ENCODE data around the gene HECTD1. TPM values are rescaled to one million over a fixed set of nuclear protein-coding genes. Genes with fewer than 3 reads are reported as not detected.
A peak's percentile ranks its signal among the peaks of the same experiment; 100 is the strongest.

The HECTD1 gene
- total RNA-seq, 1 experiment from 2014 or later = 160 TPM

GRCh38 chr14:31139301-31139847 lies 68.2 kb downstream of the HECTD1 start:
- ATAC-seq = no peak
- H3K9me3 ChIP-seq (ENCODE audit: control insufficient read depth in 1 of 2, insufficient read depth in 1 of 2, low read depth in 1 of 2, low read length in 2 of 2) = no peaks in the 10 kb centered on the region
- no peak for DNase-seq (ENCODE audit: low read depth, low spot score)
- no peak overlapping the region for H3K4me2 ChIP-seq (ENCODE audit: low read length)
- H4K20me1 ChIP-seq (ENCODE audit: insufficient read depth) = no peaks in the 10 kb centered on the region
- ChIA-PET RAD21 (ENCODE audit: low non-redundant PET in 1 of 2, low total read pairs in 2 of 2, uncharacterized antibody in 2 of 2, unreplicated experiment in 2 of 2) (no interaction called here), POLR2A (no interaction called here), CTCF (no interaction called here)
- H3K27me3 ChIP-seq (ENCODE audit: insufficient read depth, low read length) = no peaks in the 10 kb centered on the region
- H2AFZ ChIP-seq (ENCODE audit: low read depth, low read length, poor library complexity, severe bottlenecking) = no peak overlapping the region
- no peak overlapping the region for H3K4me3 ChIP-seq (replicated peaks in 1 of 2; ENCODE audit: low read depth in 1 of 2, low read length in 2 of 2)
- no peak overlapping the region for H3K27ac ChIP-seq (ENCODE audit: low read depth, low read length)
- TF ChIP-seq POLR2A (IDR thresholded peaks at IDR 0.05; ENCODE audit: borderline replicate concordance, extremely low read depth, insufficient read depth, insufficient read length) = no peak
- TF ChIP-seq ZBTB33 (IDR thresholded peaks at IDR 0.05; ENCODE audit: extremely low read depth, insufficient replicate concordance, low read length) = no peak
- no peaks in the 10 kb centered on the region for H3K9me2 ChIP-seq (ENCODE audit: insufficient read depth)
- peaks cover 9% of the 10 kb centered on the region; the same call in 1 of the 2 replicates for H3K79me2 ChIP-seq (ENCODE audit: insufficient read depth, low read length)
- H3K36me3 ChIP-seq (ENCODE audit: control insufficient read depth in 1 of 2, insufficient read depth in 2 of 2, low read length in 2 of 2) = peaks cover 33 to 37% of the 10 kb centered on the region in 2 experiments
- BruUV-seq (replicated peaks) = no TSS peak
- H3K9ac ChIP-seq (ENCODE audit: low read length) = no peak overlapping the region
- H3K4me1 ChIP-seq (ENCODE audit: control insufficient read depth in 1 of 2, insufficient read depth in 2 of 2, low read length in 2 of 2) = peaks cover 9 to 22% of the 10 kb centered on the region in 2 experiments
- intact Hi-C loops (cut with micrococcal nuclease) = loop anchor here (10.0 kb wide), 1 partner anchor 215 kb away; no protein-coding TSS in a partner anchor

GRCh38 chr14:31138301-31138700 lies 69.3 kb downstream of the HECTD1 start:
- CTCF ChIA-PET = no interaction called here
- DNase-seq (ENCODE audit: low read depth, low spot score) = no peak
- Histone ChIP-seq H3K36me3 (ENCODE audit: control insufficient read depth in 1 of 2, insufficient read depth in 2 of 2, low read length in 2 of 2) (peaks cover 26 to 36% of the 10 kb centered on the region in 2 experiments), H3K9me2 (ENCODE audit: insufficient read depth) (no peaks in the 10 kb centered on the region), H3K9me3 (ENCODE audit: control insufficient read depth in 1 of 2, insufficient read depth in 1 of 2, low read depth in 1 of 2, low read length in 2 of 2) (no peaks in the 10 kb centered on the region), H2AFZ (ENCODE audit: low read depth, low read length, poor library complexity, severe bottlenecking) (no peak overlapping the region), H3K9ac (ENCODE audit: low read length) (no peak overlapping the region), H3K4me3 (replicated peaks in 1 of 2; ENCODE audit: low read depth in 1 of 2, low read length in 2 of 2) (no peak overlapping the region), H3K79me2 (ENCODE audit: insufficient read depth, low read length) (peaks cover 9% of the 10 kb centered on the region; the same call in 1 of the 2 replicates), H3K27me3 (ENCODE audit: insufficient read depth, low read length) (no peaks in the 10 kb centered on the region), H3K27ac (ENCODE audit: low read depth, low read length) (no peak overlapping the region), H3K4me1 (ENCODE audit: control insufficient read depth in 1 of 2, insufficient read depth in 2 of 2, low read length in 2 of 2) (peaks cover 9 to 22% of the 10 kb centered on the region in 2 experiments), H3K4me2 (ENCODE audit: low read length) (peak overlapping the region; percentile 63; the same call in 1 of the 2 replicates), H4K20me1 (ENCODE audit: insufficient read depth) (no peaks in the 10 kb centered on the region)
- no peak for ATAC-seq
- intact Hi-C loops (cut with micrococcal nuclease) = loop anchor here (10.0 kb wide), 1 partner anchor 216 kb away; no protein-coding TSS in a partner anchor
- RAD21 ChIA-PET (ENCODE audit: low non-redundant PET in 1 of 2, low total read pairs in 2 of 2, uncharacterized antibody in 2 of 2, unreplicated experiment in 2 of 2) = interaction anchor here in 1 of 2 experiments (0.6 kb wide), 1 partner anchor 18 kb away, joined by 3 read pairs; no protein-coding TSS in a partner anchor
- POLR2A ChIA-PET = no interaction called here
- no TSS peak for BruUV-seq (replicated peaks)
- TF ChIP-seq POLR2AphosphoS5 (IDR thresholded peaks at IDR 0.05; ENCODE audit: low read depth, low read length) (no peak), CBX3 (IDR thresholded peaks at IDR 0.05; ENCODE audit: low read depth) (no peak), SRF (IDR thresholded peaks at IDR 0.05; ENCODE audit: low read depth) (no peak), JUND (IDR thresholded peaks at IDR 0.05) (no peak), MAX (IDR thresholded peaks at IDR 0.05) (no peak), SP1 (IDR thresholded peaks at IDR 0.05; ENCODE audit: low read depth) (no peak), EZH2phosphoT487 (IDR thresholded peaks at IDR 0.05; ENCODE audit: borderline replicate concordance) (no peak), POLR2A (IDR thresholded peaks at IDR 0.05; ENCODE audit: borderline replicate concordance, extremely low read depth, insufficient read depth, insufficient read length) (no peak), ZNF274 (IDR thresholded peaks at IDR 0.05; ENCODE audit: low read depth, low read length) (no peak), ZBTB33 (IDR thresholded peaks at IDR 0.05; ENCODE audit: extremely low read depth, insufficient replicate concordance, low read length) (no peak), RAD21 (IDR thresholded peaks at IDR 0.05; ENCODE audit: low read depth) (no peak), ELF1 (IDR thresholded peaks at IDR 0.05; ENCODE audit: borderline replicate concordance, low read depth) (no peak), YY1 (IDR thresholded peaks at IDR 0.05; ENCODE audit: extremely low read depth, insufficient replicate concordance, low read depth, low read length) (no peak), CEBPB (IDR thresholded peaks at IDR 0.05; ENCODE audit: low read depth) (no peak), ATF3 (IDR thresholded peaks at IDR 0.05) (no peak), SIN3A (IDR thresholded peaks at IDR 0.05; ENCODE audit: low read depth) (no peak), EGR1 (IDR thresholded peaks at IDR 0.05; ENCODE audit: low read depth) (no peak)

Data from HCT116 (cell line).